Stomach (tissue), 9 donors: Measurements from ENCODE around the gene STPG2. TPM values are rescaled to one million over a fixed set of nuclear protein-coding genes. Genes with fewer than 3 reads are reported as not detected.
"Not testable (repeated sequence)": the region's sequence is repeated elsewhere in the genome, so short reads cannot be mapped to it uniquely, and the experiment has no call there.

Experiments used
- DNase-seq, 2 donors: peaks; one replicate each; pipeline versions ENCODE4 v3.0.0 to v3.0.0-alpha.2; 2013 to 2019
- H3K27ac ChIP-seq, 5 donors: fragments of 200-600 bp in 4 of 5; sonication (generic) in 4 of 5; one replicate each; pipeline ENCODE4 v1.5.1; 2013 to 2019; ENCODE audit warnings: mild to moderate bottlenecking in 1 of 5, moderate library complexity in 1 of 5
- H3K27me3 ChIP-seq, 3 donors: fragments of 200-600 bp; sonication (generic); one replicate each; pipeline ENCODE4 v1.5.1; 2017 to 2019; ENCODE audit warnings: mixed run types in 1 of 3
- H3K36me3 ChIP-seq, 4 donors: fragments of 200-600 bp; sonication (generic); 1 replicate in 3 of 4; 2 replicates in 1 of 4; pipeline ENCODE4 v1.5.1; 2016 to 2019
- H3K4me1 ChIP-seq, 4 donors: fragments of 200-600 bp; sonication (generic); one replicate each; pipeline ENCODE4 v1.5.1; 2016 to 2019
- H3K4me3 ChIP-seq, 4 donors: fragments of 200-600 bp; sonication (generic) in 3 of 4; one replicate each; pipeline ENCODE4 v1.5.1; 2016 to 2019; ENCODE audit warnings: mild to moderate bottlenecking in 1 of 4
- H3K9me3 ChIP-seq, 4 donors: fragments of 200-600 bp; sonication (generic); one replicate each; pipeline ENCODE4 v1.5.1; 2016 to 2019
- CTCF ChIP-seq, 7 experiments: fragments of 450-650 bp in 4 of 7; fragments of 200-600 bp in 3 of 7; sonication (generic) in 3 of 7; IDR thresholded peaks; one replicate each; pipeline ENCODE4 v1.5.1; 2016 to 2019; ENCODE audit warnings: antibody characterized with exemption in 7 of 7, control low read depth in 2 of 7, mild to moderate bottlenecking in 1 of 7
- EP300 ChIP-seq: sonication (generic); formaldehyde crosslinking; IDR thresholded peaks from one replicate; pipeline ENCODE4 v1.6.1; 2017; ENCODE audit warnings: antibody characterized with exemption
- POLR2A ChIP-seq, 4 donors: fragments of 450-650 bp; IDR thresholded peaks; one replicate each; pipeline ENCODE4 v1.6.1; 2016; ENCODE audit warnings: antibody characterized with exemption in 4 of 4, control low read depth in 2 of 4, mild to moderate bottlenecking in 1 of 4, moderate library complexity in 1 of 4
- POLR2AphosphoS5 ChIP-seq, 3 donors: sonication (generic); formaldehyde crosslinking; IDR thresholded peaks; one replicate each; pipeline ENCODE4 v1.6.1; 2016; ENCODE audit warnings: antibody characterized with exemption in 3 of 3
- WGBS, 5 donors: extraction: QIAGEN DNeasy Blood & Tissue Kit in 3 of 5; methylation state at CpG; one replicate each; pipeline versions ENCODE4 v1.1.5 to v1.1.7; 2013 to 2018; 5-methylcytosine and 5-hydroxymethylcytosine counted together
- intact Hi-C: fragments of 100-400 bp; cut with DNase I; formaldehyde crosslinking; loops from one replicate; pipeline ENCODE4 v1.15.1; 2023; ENCODE audit warnings: low total_unique reads
- polyA plus RNA-seq, 3 donors: library from polyadenylated mRNA; stranded (reverse); fragments of 200-250 nt; gene quantifications; one replicate each; pipeline ENCODE4 v1.2.3, GENCODE V29; 2013
- total RNA-seq, 5 donors: library from RNA; depleted of rRNA; stranded (reverse); fragments of >200 nt; gene quantifications; one replicate each; pipeline versions ENCODE4 v1.1.0 to v1.2.3, GENCODE V29; 2014 to 2016
- donor health status: healthy with polysubstance abuse.
- donor health status: Bipolar disorder and iron deficiency.
- donor health status: healthy.

STPG2 gene
- total and polyA plus RNA-seq, 8 donors: 0.05 to 0.89 (median 0.49) TPM; not detected in 4

- no peak overlapping the region for H3K27ac ChIP-seq
- 45 to 61% (median 58%) methylated on average over 2 of the region's 2 CpGs for WGBS, 5 donors
- no peaks in the 10 kb centered on the region for H3K27me3 ChIP-seq
- no peak overlapping the region for H3K4me3 ChIP-seq
- no peaks in the 10 kb centered on the region for H3K4me1 ChIP-seq
- no peak for TF ChIP-seq CTCF (IDR thresholded peaks at IDR 0.05)
- TF ChIP-seq EP300: no peak
- TF ChIP-seq POLR2A (IDR thresholded peaks at IDR 0.05): no peak
- no peak for TF ChIP-seq POLR2AphosphoS5 (IDR thresholded peaks at IDR 0.05)
- H3K9me3 ChIP-seq: peaks cover 0 to 5% (median 0%) of the 10 kb centered on the region in 4 donors
- intact Hi-C loops: no loop called here
- DNase-seq: no peak
- no peaks in the 10 kb centered on the region for H3K36me3 ChIP-seq
Measured at GRCh38 chr4:97645071-97645821, 498.0 kb downstream of the STPG2 start.

DNA sequence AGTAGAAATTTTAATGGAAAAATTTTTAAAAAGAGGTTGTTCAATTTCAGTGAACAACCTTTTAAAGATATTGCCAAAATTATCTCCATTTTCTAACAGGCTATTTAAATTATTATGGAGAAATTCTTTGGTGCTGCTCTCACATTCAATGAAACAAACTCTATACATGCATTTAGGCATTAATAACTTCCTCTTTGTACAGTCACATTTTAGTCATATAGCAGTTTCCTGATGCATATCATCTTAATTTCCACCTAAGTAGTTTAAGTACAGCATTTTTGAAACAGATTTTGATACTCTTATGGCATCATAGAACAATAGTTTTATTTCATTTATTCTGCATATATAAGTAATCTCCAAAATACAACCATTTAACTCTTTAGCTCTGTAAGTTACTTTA lies 500.1 kb downstream of the STPG2 start:
- intact Hi-C loops: no loop called here
- TF ChIP-seq EP300 (no peak), CTCF (IDR thresholded peaks at IDR 0.05) (no peak), POLR2AphosphoS5 (IDR thresholded peaks at IDR 0.05) (no peak), POLR2A (IDR thresholded peaks at IDR 0.05) (no peak)
- H3K9me3 ChIP-seq: no peaks in the 10 kb centered on the region
- no peak overlapping the region for H3K4me3 ChIP-seq
- no peaks in the 10 kb centered on the region for H3K36me3 ChIP-seq
- no peak overlapping the region for H3K27ac ChIP-seq
- no peaks in the 10 kb centered on the region for H3K4me1 ChIP-seq
- no peak for DNase-seq
- H3K27me3 ChIP-seq: no peaks in the 10 kb centered on the region

GRCh38 chr4:97639961-97640360 lies 503.3 kb downstream of the STPG2 start:
- intact Hi-C loops: no loop called here
- Histone ChIP-seq H3K4me1 (no peaks in the 10 kb centered on the region), H3K36me3 (no peaks in the 10 kb centered on the region), H3K27ac (no peak overlapping the region), H3K27me3 (no peaks in the 10 kb centered on the region), H3K9me3 (peaks cover 0 to 6% (median 0%) of the 10 kb centered on the region in 4 donors), H3K4me3 (no peak overlapping the region)
- DNase-seq: no peak
- WGBS, 5 donors: 90 to 98% (median 92%) methylated on average over 1 of the region's 1 CpG
- TF ChIP-seq CTCF (IDR thresholded peaks at IDR 0.05): no peak
- no peak for TF ChIP-seq EP300
- no peak for TF ChIP-seq POLR2AphosphoS5 (IDR thresholded peaks at IDR 0.05)
- no peak for TF ChIP-seq POLR2A (IDR thresholded peaks at IDR 0.05)

DNA sequence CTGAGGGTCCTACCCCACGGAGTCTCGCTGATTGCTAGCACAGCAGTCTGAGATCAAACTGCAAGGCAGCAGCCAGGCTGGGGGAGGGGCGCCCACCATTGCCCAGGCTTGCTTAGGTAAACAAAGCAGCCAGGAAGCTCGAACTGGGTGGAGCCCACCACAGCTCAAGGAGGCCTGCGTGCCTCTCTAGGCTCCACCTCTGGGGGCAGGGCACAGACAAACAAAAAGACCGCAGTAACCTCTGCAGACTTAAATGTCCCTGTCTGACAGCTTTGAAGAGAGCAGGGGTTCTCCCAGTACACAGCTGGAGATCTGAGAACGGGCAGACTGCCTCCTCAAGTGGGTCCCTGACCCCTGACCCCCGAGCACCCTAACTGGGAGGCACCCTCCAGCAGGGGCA lies 509.4 kb downstream of the STPG2 start:
- intact Hi-C loops, H3K36me3 ChIP-seq, H3K9me3 ChIP-seq, H3K27me3 ChIP-seq, H3K4me3 ChIP-seq, DNase-seq, H3K27ac ChIP-seq, H3K4me1 ChIP-seq: not testable (repeated sequence)
- 60 to 70% (median 63%) methylated on average over 5 to 8 of the region's 8 CpGs for WGBS, 5 donors

DNA sequence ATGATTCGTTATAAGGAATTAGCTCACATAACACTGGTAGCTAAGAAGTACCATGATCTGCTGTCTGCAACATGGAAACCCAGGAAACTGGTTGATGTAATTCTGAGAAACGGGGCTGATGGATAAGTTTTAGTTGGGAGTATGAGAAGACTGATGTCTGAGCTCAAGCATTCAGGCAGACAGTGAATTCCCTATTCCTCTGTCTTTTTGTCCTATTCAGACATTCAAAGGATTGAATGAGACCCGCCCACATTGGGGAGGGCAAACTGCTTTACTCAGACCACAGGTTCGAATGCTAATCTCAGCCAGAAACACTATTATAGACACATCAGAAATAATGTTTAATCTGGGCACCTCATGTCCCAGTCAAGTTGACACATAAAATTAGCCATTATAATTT lies 515.5 kb downstream of the STPG2 start:
- H3K4me1 ChIP-seq: no peaks in the 10 kb centered on the region
- TF ChIP-seq CTCF (IDR thresholded peaks at IDR 0.05) (no peak), POLR2A (IDR thresholded peaks at IDR 0.05) (no peak), EP300 (no peak), POLR2AphosphoS5 (IDR thresholded peaks at IDR 0.05) (no peak)
- intact Hi-C loops: no loop called here
- H3K36me3 ChIP-seq: no peaks in the 10 kb centered on the region
- H3K27me3 ChIP-seq: no peaks in the 10 kb centered on the region
- H3K27ac ChIP-seq: no peak overlapping the region
- 66 to 81% (median 79%) methylated on average over 4 of the region's 4 CpGs for WGBS, 5 donors
- H3K4me3 ChIP-seq: no peak overlapping the region
- peaks cover 0 to 25% (median 5%) of the 10 kb centered on the region in 4 donors for H3K9me3 ChIP-seq
- no peak for DNase-seq
